Tibial artery (tissue), 4 donors: ENCODE data around the gene ELP4.

Source experiments
- DNase-seq, 2 donors: peaks; one replicate each; pipeline ENCODE4 v3.0.0-alpha.2; 2019
- H3K27ac ChIP-seq, 2 donors: fragments of 200-600 bp; sonication (generic) in 1 of 2; 1 replicate in 1 of 2; 2 replicates in 1 of 2; pipeline ENCODE4 v1.5.1; 2018 to 2019; ENCODE audit warnings: mild to moderate bottlenecking in 1 of 2
- H3K27me3 ChIP-seq, 2 donors: fragments of 200-600 bp; sonication (generic) in 1 of 2; one replicate each; pipeline versions ENCODE4 v1.5.1 to v1.6.0; 2016 to 2019
- H3K36me3 ChIP-seq, 3 donors: fragments of 200-600 bp; sonication (generic) in 2 of 3; one replicate each; pipeline ENCODE4 v1.5.1; 2016 to 2019; ENCODE audit warnings: mild to moderate bottlenecking in 2 of 3
- H3K4me1 ChIP-seq, 4 donors: fragments of 200-600 bp; sonication (generic) in 2 of 4; 1 replicate in 3 of 4; 2 replicates in 1 of 4; pipeline ENCODE4 v1.5.1; 2016 to 2019
- H3K4me3 ChIP-seq, 2 donors: fragments of 200-600 bp; sonication (generic) in 1 of 2; 1 replicate in 1 of 2; 2 replicates in 1 of 2; pipeline ENCODE4 v1.5.1; 2018 to 2019; ENCODE audit warnings: mild to moderate bottlenecking in 2 of 2
- H3K9me3 ChIP-seq, 3 donors: fragments of 200-600 bp; sonication (generic) in 1 of 3; one replicate each; pipeline ENCODE4 v1.5.1; 2016 to 2019
- intact Hi-C: fragments of 100-400 bp; cut with DNase I; formaldehyde crosslinking; loops from one replicate; pipeline ENCODE4 v1.15.0; 2023; ENCODE audit warnings: low total_unique reads
- TF ChIP-seq, protein P1 (sequence below), 2 experiments: fragments of 200-600 bp in 1 of 2; fragments of 450-650 bp in 1 of 2; IDR thresholded peaks; one replicate each; pipeline ENCODE4 v1.5.1; 2017 to 2019; ENCODE audit warnings: antibody characterized with exemption in 2 of 2, mild to moderate bottlenecking in 1 of 2, moderate library complexity in 1 of 2

ELP4 gene

GRCh38 chr11:31712851-31713250 lies 203.3 kb downstream of the ELP4 start:
- intact Hi-C loops: no loop called here
- Histone ChIP-seq H3K27me3 (no peaks in the 10 kb centered on the region), H3K4me1 (no peaks in the 10 kb centered on the region), H3K9me3 (no peaks in the 10 kb centered on the region), H3K4me3 (no peak overlapping the region), H3K36me3 (no peaks in the 10 kb centered on the region), H3K27ac (no peak overlapping the region)
- TF ChIP-seq, protein P1, sequence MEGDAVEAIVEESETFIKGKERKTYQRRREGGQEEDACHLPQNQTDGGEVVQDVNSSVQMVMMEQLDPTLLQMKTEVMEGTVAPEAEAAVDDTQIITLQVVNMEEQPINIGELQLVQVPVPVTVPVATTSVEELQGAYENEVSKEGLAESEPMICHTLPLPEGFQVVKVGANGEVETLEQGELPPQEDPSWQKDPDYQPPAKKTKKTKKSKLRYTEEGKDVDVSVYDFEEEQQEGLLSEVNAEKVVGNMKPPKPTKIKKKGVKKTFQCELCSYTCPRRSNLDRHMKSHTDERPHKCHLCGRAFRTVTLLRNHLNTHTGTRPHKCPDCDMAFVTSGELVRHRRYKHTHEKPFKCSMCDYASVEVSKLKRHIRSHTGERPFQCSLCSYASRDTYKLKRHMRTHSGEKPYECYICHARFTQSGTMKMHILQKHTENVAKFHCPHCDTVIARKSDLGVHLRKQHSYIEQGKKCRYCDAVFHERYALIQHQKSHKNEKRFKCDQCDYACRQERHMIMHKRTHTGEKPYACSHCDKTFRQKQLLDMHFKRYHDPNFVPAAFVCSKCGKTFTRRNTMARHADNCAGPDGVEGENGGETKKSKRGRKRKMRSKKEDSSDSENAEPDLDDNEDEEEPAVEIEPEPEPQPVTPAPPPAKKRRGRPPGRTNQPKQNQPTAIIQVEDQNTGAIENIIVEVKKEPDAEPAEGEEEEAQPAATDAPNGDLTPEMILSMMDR (IDR thresholded peaks at IDR 0.05): no peak
- no peak for DNase-seq

- TF ChIP-seq, protein P1 (IDR thresholded peaks at IDR 0.05): no peak
Measured at GRCh38 chr11:31714840-31715239, 205.3 kb downstream of the ELP4 start.

DNA sequence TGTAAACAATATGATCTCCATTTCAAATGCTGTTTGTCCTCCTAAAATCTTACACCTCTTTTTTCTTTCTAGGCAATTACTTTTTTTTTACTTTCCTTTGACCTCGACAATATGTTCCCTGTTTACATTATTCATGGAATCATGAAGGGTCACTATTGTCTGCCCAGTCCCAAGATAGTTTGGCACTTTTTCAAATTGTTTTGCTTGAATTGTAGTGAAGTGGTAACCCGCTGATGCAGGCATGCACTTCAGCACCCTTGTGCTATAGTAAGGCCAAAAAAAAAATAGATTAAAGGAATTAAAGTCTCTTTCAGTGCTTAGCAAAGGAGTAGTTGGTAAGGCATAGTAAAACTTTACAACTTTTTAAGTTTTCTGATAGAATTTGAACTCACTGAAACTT lies 210.7 kb downstream of the ELP4 start:
- intact Hi-C loops: no loop called here
- Histone ChIP-seq H3K4me1 (no peaks in the 10 kb centered on the region), H3K9me3 (no peaks in the 10 kb centered on the region), H3K27ac (no peak overlapping the region), H3K27me3 (no peaks in the 10 kb centered on the region), H3K4me3 (no peak overlapping the region), H3K36me3 (peaks cover 0 to 8% (median 3%) of the 10 kb centered on the region in 3 donors)
- TF ChIP-seq, protein P1 (IDR thresholded peaks at IDR 0.05): no peak
- no peak for DNase-seq

More at GRCh38 chr11:31714840-31715239, 205.3 kb downstream of the ELP4 start:
- intact Hi-C loops: no loop called here
- Histone ChIP-seq H3K9me3 (no peaks in the 10 kb centered on the region), H3K4me3 (no peak overlapping the region), H3K27me3 (no peaks in the 10 kb centered on the region), H3K36me3 (no peaks in the 10 kb centered on the region), H3K4me1 (no peaks in the 10 kb centered on the region), H3K27ac (no peak overlapping the region)
- DNase-seq: no peak

DNA sequence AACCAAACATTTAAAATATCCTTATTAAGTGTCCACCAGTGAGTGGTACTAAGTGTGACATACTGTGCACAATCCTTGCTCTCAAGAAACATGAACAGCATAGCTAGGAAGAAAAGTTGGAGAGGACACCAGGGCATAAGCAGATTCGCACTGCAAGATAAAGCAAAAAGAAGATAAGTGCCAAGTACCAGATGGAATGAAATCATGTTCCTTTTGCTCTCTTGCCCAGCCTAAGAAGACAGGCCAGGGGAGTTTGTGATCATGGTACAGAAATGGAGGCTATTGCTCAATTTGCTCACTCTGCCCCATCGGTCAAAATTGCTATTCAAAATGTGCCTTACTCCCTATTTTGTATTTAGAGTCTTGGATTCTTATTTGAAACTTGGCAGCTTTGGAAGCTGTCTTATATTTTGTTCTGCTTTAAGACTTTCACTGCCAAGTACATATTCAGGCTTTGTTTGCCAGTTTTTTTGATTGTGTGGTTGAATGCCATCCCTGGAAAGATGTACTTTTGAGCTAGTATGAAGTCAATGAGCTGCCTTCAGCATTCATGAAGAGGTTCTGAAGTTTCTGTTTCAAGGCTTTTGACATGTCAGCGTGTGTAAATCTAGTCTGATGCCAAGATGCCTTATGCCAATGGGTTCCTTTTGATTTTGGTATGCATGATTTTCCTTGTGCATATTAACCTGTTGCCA lies 211.3 kb downstream of the ELP4 start:
- Histone ChIP-seq H3K27me3 (no peaks in the 10 kb centered on the region), H3K9me3 (no peaks in the 10 kb centered on the region), H3K4me1 (no peaks in the 10 kb centered on the region), H3K27ac (no peak overlapping the region), H3K36me3 (peaks cover 0 to 11% (median 3%) of the 10 kb centered on the region in 3 donors), H3K4me3 (no peak overlapping the region)
- TF ChIP-seq, protein P1 (IDR thresholded peaks at IDR 0.05): no peak
- intact Hi-C loops: no loop called here
- no peak for DNase-seq

DNA sequence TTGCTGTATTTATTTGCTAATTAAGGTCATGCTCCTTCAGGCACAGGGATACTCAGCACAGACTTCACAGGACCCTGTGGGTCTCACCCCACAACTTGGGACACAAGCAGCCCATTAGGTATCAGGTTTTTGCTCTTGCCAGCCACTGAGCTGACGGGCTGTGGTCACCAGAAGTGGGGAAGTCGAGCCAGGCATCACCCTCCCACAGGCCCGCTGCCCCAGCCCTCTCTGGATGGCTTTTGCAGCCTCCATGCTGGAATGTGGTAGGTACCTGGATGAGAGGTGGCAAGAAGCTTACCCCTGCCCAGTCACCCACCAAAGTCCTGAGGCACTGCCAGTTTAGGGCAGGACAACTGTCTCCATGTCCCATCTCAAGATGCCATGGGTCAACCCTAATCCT lies 213.2 kb downstream of the ELP4 start:
- H3K27ac ChIP-seq: no peak overlapping the region
- peaks cover 0 to 11% (median 3%) of the 10 kb centered on the region in 3 donors for H3K36me3 ChIP-seq
- no peaks in the 10 kb centered on the region for H3K9me3 ChIP-seq
- no peaks in the 10 kb centered on the region for H3K4me1 ChIP-seq
- DNase-seq: no peak
- intact Hi-C loops: no loop called here
- no peak overlapping the region for H3K4me3 ChIP-seq
- TF ChIP-seq, protein P1 (IDR thresholded peaks at IDR 0.05): no peak
- no peaks in the 10 kb centered on the region for H3K27me3 ChIP-seq
